GM19351 (cell line): ENCODE data around the gene VOPP1.
A peak's percentile ranks its signal among the peaks of the same experiment; 100 is the strongest.

Experiments
- ATAC-seq: cut with Tn5 transposase; IDR thresholded peaks from one replicate; pipeline ENCODE4 v1.9.1; 2021; ENCODE audit warnings: mild to moderate bottlenecking, moderate library complexity; ENCODE audit not compliant: unreplicated experiment

Gene VOPP1

DNA sequence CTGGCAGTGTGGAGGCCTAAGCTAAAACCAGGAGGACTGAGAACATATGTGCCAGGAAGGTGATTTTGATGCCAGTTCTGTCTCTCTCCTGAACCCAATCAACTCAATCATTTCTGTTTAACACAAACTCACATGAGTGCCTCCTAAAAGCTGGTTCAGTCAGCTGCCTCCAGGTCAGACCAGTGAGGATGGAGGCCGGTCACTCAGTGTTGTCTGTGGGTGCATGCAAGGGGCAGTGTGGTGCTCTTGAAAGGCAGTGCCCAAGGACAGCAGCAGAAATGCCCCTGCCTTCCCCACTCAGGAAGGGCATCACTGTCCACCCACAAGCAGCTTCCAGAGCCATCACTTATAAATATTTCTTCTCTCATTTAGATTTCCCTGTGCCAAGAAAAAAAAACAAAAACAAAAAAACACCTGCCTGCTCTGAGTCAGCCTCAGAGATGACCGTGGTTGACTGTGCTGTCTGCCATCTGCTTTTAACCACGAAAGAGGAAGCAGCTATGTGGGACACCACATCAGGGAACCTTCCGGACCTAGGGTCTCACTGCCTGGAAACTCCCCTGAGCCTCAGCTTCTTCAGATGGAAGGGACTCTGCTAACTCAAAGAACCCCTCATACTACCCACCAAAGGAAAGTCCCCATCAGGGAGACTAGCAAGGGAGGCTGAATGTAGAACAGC, 39.1 kb downstream of the VOPP1 start:
- peak; percentile 52 for ATAC-seq

DNA sequence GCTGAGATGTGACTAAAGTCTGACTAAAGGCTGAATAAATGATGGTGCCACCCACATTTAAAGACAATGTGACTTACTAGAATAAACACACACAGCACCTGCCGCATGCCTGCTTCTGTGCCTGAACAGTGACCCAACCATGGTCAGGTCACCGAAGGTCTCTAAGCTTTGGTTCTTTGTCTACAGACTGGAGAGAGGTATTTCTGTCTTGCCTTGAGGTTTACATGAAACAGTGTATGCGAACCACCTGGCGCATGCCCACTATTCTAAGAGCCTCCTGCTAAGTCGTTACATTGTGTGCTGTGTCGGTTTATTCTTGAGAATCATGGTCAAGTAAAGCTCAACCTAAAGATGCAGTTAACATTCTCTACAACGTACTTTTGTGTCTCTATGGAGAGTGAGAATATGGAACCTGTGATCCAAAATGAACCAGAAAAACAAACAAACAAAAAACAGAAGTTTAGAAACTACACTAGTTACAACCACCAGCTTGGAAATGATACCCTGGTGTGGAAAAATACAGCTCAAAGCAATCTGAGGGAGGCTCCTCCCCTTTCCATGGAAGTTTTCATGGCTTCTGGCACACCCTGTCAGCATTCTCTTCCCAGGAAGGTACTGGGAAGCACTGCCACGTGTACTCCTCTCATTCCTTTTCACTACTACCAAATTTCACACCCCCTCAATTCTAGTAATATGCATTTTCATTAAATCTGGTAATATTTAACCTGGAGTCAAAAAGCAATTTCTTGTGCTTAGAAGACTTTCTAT, 40.0 kb downstream of the VOPP1 start:
- peak; percentile 13 for ATAC-seq

DNA sequence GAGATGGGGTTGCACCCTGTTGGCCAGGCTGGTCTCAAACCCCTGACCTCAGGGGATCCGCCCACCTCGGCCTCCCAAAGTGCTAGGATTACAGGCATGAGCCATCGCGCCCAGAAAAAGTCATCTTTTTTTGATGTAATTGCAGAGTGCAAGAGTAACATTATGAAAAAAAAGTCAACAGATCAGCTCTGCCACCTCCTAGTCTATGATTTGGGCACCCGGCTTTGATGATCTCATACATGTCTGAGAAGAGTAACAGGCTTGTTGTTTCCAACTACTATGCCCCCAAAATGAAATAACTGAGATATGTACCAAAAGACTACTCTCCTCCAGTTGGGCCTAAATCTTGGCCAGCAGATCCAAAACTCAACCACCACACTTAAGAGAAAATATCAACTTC, 40.8 kb downstream of the VOPP1 start:
- ATAC-seq, result no peak

DNA sequence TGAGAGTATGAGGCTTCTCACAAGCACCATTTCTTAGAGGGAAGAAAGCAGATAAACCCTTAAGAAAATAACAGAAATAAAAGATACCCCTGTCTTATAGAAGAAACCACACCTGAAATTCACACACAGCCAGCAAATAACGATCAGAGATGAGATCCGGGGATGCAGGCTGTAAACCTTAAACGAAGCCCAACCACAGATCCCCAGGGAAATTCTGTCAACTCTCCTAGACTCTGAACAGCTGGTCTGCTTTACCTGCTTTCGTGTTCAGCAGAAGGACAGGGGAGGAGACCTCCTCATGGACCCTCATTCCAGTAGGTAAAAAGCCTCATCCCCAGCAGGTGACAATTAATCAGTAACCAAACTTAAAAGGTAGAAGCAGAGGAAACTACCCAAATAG, 45.0 kb downstream of the VOPP1 start:
- no peak for ATAC-seq

DNA sequence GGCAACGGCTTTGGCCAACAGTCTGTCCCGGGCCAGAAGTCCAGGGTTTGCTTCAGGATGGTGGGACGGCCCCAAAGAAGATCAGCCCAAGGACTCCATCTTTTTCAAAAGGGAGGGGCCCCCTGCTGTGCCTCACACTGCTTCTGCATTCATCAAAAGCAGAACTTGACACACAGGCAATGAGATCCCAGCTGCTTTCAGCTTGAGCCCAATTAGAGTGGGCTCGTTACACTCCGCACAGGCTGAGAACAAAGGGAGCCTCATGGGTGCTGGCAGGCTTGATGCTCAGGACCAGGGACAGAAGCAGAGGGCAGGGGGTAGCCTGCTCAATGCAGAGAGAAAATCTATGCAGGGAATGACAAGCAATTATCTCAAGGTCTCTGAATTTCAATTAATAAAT, 45.5 kb downstream of the VOPP1 start:
- peak; percentile 65 for ATAC-seq

DNA sequence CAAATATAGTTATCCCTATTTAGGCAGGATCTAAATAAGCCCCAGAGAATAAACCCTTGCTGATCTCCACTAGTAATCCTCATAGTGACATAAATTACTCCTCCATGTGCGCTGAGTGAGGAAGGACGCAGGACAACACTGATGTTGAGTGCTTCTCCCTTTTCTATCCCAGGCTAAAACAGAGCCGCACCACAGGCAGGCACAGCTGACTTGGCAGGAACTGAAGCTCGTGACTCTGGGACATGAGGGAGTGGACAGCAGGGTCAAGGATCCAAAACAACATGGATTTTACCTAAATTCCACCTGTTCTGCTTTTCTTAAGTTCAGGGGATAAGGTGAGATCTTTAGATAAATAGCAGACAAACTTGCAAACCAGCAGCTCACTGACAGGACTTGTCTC, 46.0 kb downstream of the VOPP1 start:
- no peak for ATAC-seq

DNA sequence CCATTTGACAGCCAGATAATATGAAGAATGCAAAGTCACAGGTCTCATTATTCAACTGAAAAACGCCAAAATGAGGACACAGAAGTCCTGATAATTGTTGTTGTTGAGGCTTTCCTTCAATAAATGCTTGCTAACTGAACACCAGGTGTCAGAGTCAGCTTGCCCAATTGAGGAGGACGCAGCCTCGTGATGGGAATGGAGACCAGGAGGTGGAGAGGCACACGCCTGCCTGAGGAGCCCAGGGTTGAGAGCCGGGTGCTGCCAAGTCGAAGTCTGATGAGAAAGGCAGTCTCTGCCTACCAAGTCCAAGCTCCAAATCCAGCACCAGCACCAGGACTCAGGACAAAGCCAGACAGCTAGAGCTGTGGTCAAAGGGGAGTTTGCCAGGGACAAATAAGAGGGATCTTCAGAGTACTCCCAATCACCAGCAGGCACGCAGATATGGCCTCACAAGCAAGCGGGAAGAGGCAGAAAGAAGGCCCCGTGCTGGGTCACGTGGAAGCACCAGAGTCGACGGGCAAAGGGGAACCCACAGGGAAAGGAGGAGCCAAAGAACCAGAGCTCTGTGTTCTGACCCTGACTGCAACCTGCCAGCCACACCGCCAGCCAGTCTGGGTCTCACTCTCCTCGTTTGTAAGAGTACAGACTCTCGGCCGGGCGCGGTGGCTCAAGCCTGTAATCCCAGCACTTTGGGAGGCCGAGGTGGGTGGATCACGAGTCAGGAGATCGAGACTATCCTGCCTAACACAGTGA, 47.6 kb downstream of the VOPP1 start:
- ATAC-seq, result no peak

DNA sequence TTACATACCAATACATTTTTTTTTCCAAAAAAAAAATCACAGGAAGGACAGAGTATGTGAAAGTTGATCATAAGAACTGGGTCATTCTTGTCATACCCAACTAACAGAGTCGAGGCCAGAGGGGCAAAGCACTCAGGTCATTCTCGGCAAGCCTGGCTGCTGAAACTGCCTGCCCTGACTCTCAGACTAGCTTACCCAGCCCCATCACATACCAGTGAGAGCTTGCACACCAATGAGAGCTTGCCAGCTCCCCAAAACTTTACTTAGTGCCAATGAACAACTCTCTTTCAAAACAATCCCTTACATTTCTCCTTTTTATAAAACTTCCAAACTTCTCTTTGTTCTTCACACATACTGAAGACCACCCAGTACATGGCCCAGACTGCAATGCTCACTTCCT, 48.9 kb downstream of the VOPP1 start:
- ATAC-seq, result no peak

DNA sequence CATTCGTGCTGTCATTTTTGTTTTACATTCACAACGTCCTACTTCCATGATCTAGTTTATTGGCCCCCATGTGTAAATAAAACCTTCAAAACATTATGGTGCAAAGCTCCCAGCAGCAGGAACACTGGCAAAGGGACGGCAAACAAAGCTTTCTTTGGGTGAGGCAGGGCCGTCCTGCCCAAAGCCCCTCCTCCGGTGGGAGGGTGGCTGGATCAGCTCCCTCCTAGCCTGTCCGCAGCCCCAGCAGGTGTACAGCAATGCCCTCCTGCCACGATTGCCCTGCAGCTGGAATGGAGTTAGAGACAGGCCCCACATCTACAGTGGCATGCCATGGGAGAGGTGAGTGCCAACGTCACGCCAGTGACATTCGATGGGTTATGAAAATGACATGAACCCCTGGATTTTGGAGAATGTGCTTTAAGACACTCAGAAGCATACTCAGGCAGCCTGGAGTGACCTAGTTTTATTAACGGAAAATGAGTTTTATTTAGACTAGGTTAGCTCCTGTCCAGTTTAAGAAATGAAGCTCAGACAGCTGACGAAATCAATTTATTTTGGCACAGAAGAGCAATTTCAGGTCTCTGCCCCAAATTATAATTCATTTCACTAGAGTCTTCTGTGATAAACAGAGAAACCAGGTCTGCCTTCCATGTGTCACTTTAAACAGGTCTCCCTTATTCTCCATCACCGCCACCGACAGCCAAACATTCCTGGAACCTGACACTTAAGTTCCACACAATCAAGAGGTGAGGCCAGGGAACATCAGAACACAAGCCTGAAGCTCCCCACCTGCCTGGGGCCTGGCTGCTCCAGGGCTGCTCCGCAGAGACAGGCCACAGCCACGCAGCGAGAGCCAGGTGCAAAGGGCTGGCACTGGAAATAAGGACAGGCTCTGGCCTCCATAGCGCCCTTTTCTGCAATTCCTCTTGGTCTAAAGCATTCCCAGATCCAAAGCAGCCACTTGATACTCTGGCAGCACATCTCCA, 50.1 kb downstream of the VOPP1 start:
- no peak for ATAC-seq

DNA sequence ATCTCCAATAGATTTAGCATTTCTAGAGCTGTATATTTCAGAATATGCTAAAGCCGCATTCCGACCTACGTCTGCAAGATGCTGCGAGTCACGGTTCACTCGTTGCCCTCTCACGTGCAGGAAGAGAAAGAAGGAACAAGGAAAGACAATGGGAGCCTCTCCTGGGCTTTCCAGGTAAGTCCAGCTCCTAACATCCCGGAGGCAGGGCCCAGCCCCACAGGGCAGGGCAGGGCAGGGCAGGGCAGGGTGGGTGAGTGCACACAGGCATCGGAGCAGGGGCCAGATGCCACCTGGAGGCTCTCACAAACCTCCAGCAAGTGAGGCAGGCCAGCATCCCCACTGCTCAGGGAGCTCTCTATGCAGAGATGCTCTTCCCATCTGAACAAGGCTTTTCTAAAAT, 50.8 kb downstream of the VOPP1 start:
- ATAC-seq, result no peak

DNA sequence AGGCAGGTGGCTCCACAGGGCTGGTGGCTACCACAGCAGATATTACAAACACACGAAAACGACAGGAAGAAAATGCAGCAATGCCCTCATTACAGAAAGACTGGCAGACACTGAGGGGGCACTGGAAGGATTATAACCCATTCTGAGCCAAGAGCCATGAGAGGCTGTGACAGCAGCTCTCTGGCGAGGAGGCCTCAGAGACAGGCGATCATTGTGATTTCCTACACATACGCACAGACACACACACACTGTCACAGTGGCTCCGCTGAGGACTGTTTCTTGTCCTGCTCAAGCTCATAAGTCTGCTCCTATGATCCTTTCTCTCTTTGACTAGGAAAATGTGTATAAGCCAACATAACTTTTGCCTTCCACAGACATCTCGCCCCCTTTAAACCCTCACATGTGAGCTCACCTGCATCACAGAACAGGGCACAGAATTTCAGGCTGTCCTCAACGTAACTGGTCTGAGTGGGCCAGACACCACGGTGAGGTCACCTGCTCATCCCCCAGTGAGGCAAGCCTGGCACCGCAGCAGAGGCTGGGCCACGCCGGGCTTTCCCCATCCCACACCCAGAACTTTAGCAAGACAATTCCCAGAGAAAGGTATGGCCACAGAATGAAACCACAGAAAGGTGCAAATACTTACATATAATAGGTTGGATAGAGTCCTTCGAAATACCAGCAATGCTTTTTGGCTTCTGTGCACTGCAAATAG, 51.7 kb downstream of the VOPP1 start:
- ATAC-seq, result no peak

DNA sequence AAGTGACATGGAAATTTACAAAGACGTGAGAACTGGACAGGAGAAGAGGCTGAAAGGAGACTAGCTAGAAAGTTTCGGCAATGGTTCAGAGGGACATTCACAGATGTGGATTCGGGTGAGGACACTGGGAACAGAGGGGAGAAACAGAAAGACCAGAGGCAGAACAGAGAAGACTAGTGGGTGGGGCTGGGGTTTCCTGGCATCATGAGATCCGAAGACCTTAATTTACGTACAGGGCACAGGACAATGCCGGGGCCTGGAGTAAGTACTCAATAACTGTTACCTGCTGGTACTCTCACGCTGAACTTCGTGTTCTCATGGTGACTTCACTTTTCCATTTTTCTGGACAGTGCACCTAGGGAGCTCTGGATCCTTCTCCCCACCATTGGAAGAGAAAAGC, 53.5 kb downstream of the VOPP1 start:
- no peak for ATAC-seq

DNA sequence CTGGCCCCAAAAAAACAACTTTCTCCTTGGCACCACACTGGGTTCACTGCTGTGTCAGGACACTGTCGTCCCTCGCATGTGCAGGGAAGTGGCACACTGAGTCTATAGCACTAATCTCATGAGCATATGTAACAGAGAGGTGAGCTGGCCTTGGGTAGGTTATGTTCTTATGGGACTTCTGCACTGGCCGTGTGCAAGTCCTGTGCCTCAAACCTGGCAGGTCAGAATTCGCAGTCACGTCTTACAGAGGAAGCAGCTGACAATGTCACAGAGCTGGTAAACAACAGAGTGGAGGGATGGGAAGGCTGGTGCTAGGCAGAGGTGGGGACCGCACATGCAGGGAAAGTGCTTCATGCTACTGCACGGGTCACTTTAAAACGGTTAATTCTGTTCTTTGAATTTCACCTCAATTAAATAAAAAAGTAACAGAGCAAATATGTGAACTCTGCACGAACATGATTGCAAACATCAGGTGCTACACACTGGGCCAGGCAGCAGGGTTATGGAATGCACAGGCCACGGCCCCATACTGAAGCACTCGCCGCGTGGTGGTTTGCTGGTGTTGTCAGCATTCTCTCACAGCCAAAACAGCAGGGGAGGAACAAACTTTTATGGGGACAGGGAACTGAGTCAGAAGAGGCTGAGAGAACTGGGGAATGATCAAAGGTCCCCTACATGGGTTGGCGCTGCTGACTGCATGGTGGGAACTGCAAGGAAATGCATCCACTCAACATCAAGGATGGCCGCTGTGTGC, 54.2 kb downstream of the VOPP1 start:
- no peak for ATAC-seq

DNA sequence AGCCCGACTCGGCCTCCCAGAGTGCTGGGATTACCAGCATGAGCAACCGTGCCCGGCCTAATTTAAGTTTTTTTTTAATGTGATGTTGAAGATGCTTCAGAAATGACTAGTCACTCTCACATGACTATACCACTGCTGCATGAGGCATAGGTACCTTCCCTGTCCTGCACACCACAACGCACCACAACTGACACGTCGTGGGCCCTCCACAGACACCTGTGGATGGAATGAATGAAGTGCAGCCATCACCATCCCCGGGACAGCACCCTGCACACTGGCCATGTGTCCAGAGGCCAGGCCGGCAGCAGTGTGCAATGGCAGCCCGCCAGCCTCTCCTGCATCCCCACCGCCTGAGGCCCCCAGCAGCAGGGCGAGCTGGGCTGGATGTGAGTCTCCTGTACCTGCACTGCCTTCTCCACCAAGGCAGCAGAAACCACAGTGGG, 55.1 kb downstream of the VOPP1 start:
- peak; percentile 76 for ATAC-seq

DNA sequence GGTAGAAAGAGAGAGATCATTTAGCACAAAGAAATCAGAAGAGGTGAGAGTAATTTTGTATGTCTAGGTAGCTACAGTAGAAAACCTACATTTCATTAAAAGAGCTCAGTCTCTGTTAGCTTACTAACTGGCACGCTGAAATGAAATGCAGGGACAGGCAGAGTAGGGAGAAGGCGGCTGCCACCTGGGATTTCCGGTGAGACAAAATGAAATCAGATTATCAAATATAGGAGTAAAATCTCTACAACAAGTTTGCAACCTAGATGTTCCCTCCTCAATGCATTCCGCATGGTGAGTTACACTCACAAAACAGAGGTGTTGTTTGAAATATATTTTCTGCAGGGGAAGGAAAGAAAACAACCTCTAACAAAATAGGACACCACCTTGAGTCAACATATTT, 55.9 kb downstream of the VOPP1 start:
- ATAC-seq, result no peak

DNA sequence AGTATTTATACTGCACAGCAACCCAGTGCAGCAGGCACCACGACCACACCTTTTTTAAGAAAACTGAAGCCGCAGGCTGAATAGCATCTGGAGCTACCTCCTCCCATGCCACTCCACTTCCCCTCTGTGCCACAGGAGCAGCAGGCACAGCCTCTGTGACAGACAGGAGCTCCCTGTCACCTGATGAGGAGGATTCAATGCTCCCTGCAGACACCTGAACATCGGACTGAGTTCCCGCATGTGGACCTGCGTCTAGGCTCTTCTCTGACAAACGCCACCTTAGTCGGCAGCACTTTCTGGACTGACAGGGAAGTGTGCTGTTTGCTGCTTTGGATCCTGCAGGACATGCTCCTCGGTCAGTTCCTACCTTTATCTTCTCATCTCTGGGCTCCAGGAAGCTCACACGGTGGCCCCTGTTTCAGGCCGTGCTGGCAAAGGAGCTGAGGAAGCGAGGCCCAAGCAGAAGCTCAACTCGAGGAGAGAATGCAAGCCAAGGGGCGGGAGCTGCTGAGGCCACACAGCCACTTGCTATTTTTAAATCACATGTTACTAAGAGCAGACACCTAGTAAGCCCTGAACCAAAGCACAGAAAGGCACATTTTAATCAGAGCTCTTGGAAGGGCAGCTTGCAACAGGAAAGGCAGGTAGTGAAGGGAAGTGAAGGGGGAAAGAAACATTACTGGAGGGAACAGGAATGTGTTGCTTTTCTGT, 56.6 kb downstream of the VOPP1 start:
- ATAC-seq, result peak; percentile 47

DNA sequence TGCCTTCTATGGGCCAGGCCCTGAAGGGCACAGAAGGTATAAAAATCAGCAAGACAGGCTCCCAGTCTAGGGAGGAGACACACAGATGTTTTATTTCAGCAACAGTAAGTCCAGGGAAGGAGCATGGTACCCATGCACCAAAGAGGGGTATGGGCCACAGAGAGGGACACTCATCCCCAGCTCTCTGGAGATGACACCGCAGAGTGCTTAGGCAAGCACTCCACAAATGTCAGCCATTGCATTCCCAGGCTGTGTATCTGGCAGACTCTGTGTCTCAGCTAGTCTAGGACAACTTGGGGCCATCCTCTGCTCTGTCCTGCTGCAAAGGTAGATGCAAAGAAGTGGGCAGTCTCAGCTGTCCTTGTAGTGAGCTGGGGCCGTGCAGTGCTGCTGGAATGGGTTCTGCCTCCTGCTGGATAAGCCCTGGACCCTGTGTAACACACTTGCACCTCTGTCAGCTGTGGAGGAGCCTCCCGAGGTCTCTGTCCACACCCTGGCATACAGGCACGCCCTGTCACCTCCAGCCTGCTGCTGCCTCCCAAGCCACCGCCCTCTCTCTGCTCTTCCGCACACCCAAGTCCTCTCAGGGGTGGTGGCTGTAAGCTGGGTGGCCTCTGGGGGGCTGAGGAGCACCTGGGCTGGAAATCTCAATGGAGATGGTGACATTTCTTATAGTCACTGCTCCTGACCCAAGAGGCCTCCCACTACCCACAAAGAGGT, 57.6 kb downstream of the VOPP1 start:
- ATAC-seq, result no peak

DNA sequence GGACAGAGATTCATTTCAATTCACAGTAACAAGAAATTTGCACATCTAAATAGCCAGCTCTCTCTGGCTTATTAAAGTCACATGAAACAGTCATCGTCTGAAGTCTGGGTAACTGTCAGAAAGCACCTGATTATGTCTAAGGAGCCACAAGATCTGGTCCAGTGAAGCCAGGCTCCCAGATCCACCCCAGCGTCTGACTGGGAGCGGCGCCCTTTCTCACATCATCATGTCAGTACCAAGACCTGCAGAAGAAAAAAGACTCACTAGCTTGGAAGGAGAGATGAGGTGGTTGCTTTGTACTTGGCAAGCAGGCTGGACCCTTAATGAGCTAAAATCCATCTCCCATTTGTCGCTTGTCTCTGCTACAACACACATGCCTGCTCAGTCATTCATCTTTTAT, 58.4 kb downstream of the VOPP1 start:
- ATAC-seq, result no peak
